ENCODE measurements around the gene PPP4R4. TPM values are rescaled to one million over a fixed set of nuclear protein-coding genes. Genes with fewer than 3 reads are reported as not detected.

PPP4R4 gene
- total and polyA plus RNA-seq, 2 experiments from 2014 or later, result 3.0 to 11.1 TPM

GRCh38 chr14:94284221-94284620, 110.1 kb downstream of the PPP4R4 start (continued):
- no peak for TF ChIP-seq ZNF462 (CRISPR knock-in tag; IDR thresholded peaks at IDR 0.05)

GRCh38 chr14:94285158-94285557, 111.0 kb downstream of the PPP4R4 start:
- Histone ChIP-seq H3K79me2 (replicated peaks; ENCODE audit: insufficient read depth) (no peaks in the 10 kb centered on the region), H3F3A (replicated peaks; ENCODE audit: low read depth) (no peaks in the 10 kb centered on the region), H3K27me3 (ENCODE audit: insufficient read depth) (no peaks in the 10 kb centered on the region), H3K4me1 (ENCODE audit: insufficient read depth) (no peaks in the 10 kb centered on the region; the same call in 1 of the 2 replicates), H4K20me1 (replicated peaks; ENCODE audit: insufficient read depth) (no peaks in the 10 kb centered on the region), H3K36me3 (ENCODE audit: insufficient read depth) (no peaks in the 10 kb centered on the region), H3K4me3 (no peak overlapping the region), H3K27ac (ENCODE audit: low read depth) (no peak overlapping the region), H2AFZ (no peak overlapping the region), H3K9me2 (ENCODE audit: insufficient read depth) (0 out of 2 replicates have a peak, but pooled peaks cover 7% of the 10 kb centered on the region), H3K4me2 (no peak overlapping the region)
- Mint-ChIP-seq H3K36me3 (ENCODE audit: low read depth) (no peaks in the 10 kb centered on the region), H3K27me3 (ENCODE audit: insufficient read depth, low read depth, poor library complexity) (peaks cover 6% of the 10 kb centered on the region), H3K4me3 (no peak overlapping the region), H3K4me1 (peaks cover 7% of the 10 kb centered on the region; the same call in 2 of the 3 replicates), H3K9me3 (no peaks in the 10 kb centered on the region), H3K27ac (no peak overlapping the region)
- ATAC-seq (no peak), DNase-seq (ENCODE audit: low spot score) (no peak)
- TF ChIP-seq REST (IDR thresholded peaks at IDR 0.05; ENCODE audit: unreplicated experiment), result no peak
- TF ChIP-seq CTCF (conservative IDR thresholded peaks at IDR 0.05; ENCODE audit: low read depth in 2 of 2), result no peak
- no peak for TF ChIP-seq STAT1 (IDR thresholded peaks at IDR 0.05; ENCODE audit: unreplicated experiment)
- no peak for TF ChIP-seq ZNF114 (CRISPR knock-in tag; IDR thresholded peaks at IDR 0.05)
- no peak for TF ChIP-seq NANOG (IDR thresholded peaks at IDR 0.05; ENCODE audit: borderline replicate concordance)
- TF ChIP-seq EZH2 (IDR thresholded peaks at IDR 0.05; ENCODE audit: low read depth, unreplicated experiment), result no peak

Measured in GM23338 (cell line).